Peyer's patch (tissue), 4 donors: ENCODE data around the gene MTX3.

Experiments used
- CTCF ChIP-seq, 6 experiments: fragments of 450-650 bp in 4 of 6; fragments of 200-600 bp in 2 of 6; sonication (generic) in 1 of 6; IDR thresholded peaks; one replicate each; pipeline ENCODE4 v1.5.1; 2017 to 2019; ENCODE audit warnings: antibody characterized with exemption in 6 of 6, mild to moderate bottlenecking in 3 of 6, moderate library complexity in 1 of 6
- POLR2A ChIP-seq, 2 donors: fragments of 450-650 bp; IDR thresholded peaks; one replicate each; pipeline ENCODE4 v1.5.1; 2017; ENCODE audit warnings: antibody characterized with exemption in 2 of 2, mild to moderate bottlenecking in 2 of 2, moderate library complexity in 2 of 2

- no peak for TF ChIP-seq CTCF (IDR thresholded peaks at IDR 0.05)
- TF ChIP-seq POLR2A (IDR thresholded peaks at IDR 0.05): no peak
Measured at GRCh38 chr5:79955941-79956670, 35.0 kb downstream of the MTX3 start.
